Suprapubic skin (tissue), 4 donors: ENCODE data around the gene SUGCT. TPM values are rescaled to one million over a fixed set of nuclear protein-coding genes. Genes with fewer than 3 reads are reported as not detected.

ENCODE experiments used
- DNase-seq, 2 donors: peaks; one replicate each; pipeline ENCODE4 v3.0.0-alpha.2; 2019; ENCODE audit warnings: low spot score in 2 of 2
- H3K27ac ChIP-seq: fragments of 200-600 bp; sonication (generic); one replicate; pipeline ENCODE4 v1.5.1; 2019
- H3K27me3 ChIP-seq: fragments of 200-600 bp; sonication (generic); one replicate; pipeline ENCODE4 v1.5.1; 2019
- H3K36me3 ChIP-seq: fragments of 200-600 bp; sonication (generic); one replicate; pipeline ENCODE4 v1.5.1; 2019
- H3K4me1 ChIP-seq: fragments of 200-600 bp; sonication (generic); one replicate; pipeline ENCODE4 v1.5.1; 2019
- H3K4me3 ChIP-seq: fragments of 200-600 bp; sonication (generic); one replicate; pipeline ENCODE4 v1.5.1; 2019; ENCODE audit warnings: mild to moderate bottlenecking
- H3K9me3 ChIP-seq: fragments of 200-600 bp; sonication (generic); one replicate; pipeline ENCODE4 v1.5.1; 2019
- CTCF ChIP-seq, 2 donors: fragments of 200-600 bp in 1 of 2; fragments of 450-650 bp in 1 of 2; sonication (generic) in 1 of 2; IDR thresholded peaks; one replicate each; pipeline ENCODE4 v1.5.1; 2016 to 2019; ENCODE audit warnings: antibody characterized with exemption in 2 of 2, mild to moderate bottlenecking in 1 of 2, moderate library complexity in 1 of 2
- EP300 ChIP-seq: sonication (generic); formaldehyde crosslinking; IDR thresholded peaks from one replicate; pipeline ENCODE4 v1.6.1; 2017; ENCODE audit warnings: antibody characterized with exemption
- POLR2A ChIP-seq, 2 donors: fragments of 450-650 bp; IDR thresholded peaks; one replicate each; pipeline ENCODE4 v1.6.1; 2017; ENCODE audit warnings: antibody characterized with exemption in 2 of 2, mild to moderate bottlenecking in 2 of 2, moderate library complexity in 2 of 2
- POLR2AphosphoS5 ChIP-seq, 3 donors: sonication (generic); formaldehyde crosslinking; IDR thresholded peaks; one replicate each; pipeline ENCODE4 v1.6.1; 2017; ENCODE audit warnings: antibody characterized with exemption in 3 of 3
- WGBS: methylation state at CpG from one replicate; pipeline ENCODE4 v1.1.5; 2018; 5-methylcytosine and 5-hydroxymethylcytosine counted together
- total RNA-seq, 4 donors: library from RNA; depleted of rRNA; stranded (reverse); fragments of >200 nt; gene quantifications; one replicate each; pipeline ENCODE4 v1.1.0, GENCODE V29; 2016

Gene SUGCT
- total RNA-seq, 4 donors from 2014 or later: 0.73 to 2.2 (median 0.98) TPM; not detected in 1

DNA sequence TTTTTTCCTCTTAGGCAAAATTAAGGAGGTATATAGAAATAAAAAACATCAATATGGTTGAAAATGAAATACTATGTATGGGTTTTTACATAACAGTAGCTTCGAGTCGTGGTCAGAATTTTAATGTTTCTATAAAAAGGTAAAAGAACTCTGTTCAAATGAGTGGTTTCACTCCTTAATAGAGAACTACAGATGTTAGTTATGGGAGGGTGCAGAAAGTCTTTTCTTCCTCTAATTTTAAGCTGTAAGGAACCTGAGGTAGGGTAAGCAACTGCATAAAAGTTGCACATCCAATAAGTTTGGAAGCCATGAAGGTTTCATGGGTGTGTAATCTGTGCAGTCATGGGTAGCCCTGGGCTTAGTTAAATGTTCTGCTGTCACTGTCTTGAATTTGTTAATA is 141.3 kb downstream of the SUGCT start:
- Histone ChIP-seq H3K27me3 (no peaks in the 10 kb centered on the region), H3K4me3 (no peak overlapping the region), H3K27ac (no peak overlapping the region), H3K36me3 (no peaks in the 10 kb centered on the region), H3K9me3 (no peaks in the 10 kb centered on the region), H3K4me1 (no peaks in the 10 kb centered on the region)
- 83% methylated on average over 2 of the region's 2 CpGs for WGBS
- no peak for DNase-seq
- TF ChIP-seq POLR2AphosphoS5 (IDR thresholded peaks at IDR 0.05) (no peak), EP300 (no peak), POLR2A (IDR thresholded peaks at IDR 0.05) (no peak), CTCF (IDR thresholded peaks at IDR 0.05) (no peak)

GRCh38 chr7:40279991-40280390 is 145.2 kb downstream of the SUGCT start:
- Histone ChIP-seq H3K4me3 (no peak overlapping the region), H3K27me3 (no peaks in the 10 kb centered on the region), H3K4me1 (no peaks in the 10 kb centered on the region), H3K36me3 (no peaks in the 10 kb centered on the region), H3K9me3 (peaks cover 5% of the 10 kb centered on the region), H3K27ac (no peak overlapping the region)
- 50% methylated on average over 2 of the region's 2 CpGs for WGBS
- TF ChIP-seq POLR2A (IDR thresholded peaks at IDR 0.05): no peak
- no peak for TF ChIP-seq POLR2AphosphoS5 (IDR thresholded peaks at IDR 0.05)
- TF ChIP-seq EP300: no peak
- TF ChIP-seq CTCF (IDR thresholded peaks at IDR 0.05): no peak
- DNase-seq: no peak

DNA sequence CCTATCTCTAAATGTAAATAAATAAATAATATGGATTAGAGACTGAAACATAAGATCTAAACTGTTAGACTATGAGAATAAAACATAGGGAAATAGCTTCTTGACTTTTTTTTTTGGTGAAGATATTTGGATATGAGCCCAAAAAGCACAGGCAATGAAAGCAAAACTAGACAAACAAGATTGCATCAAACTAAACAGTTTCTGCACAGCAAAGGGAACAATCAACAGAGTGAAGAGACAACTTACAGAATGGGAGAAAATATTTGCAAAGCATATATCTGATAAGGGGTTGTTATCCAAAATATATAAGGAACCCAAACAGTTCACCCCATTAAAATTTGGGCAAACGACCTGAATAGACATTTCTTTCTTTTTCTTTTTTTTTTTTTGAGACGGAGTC is 148.1 kb downstream of the SUGCT start:
- H3K27me3 ChIP-seq: no peaks in the 10 kb centered on the region
- H3K9me3 ChIP-seq: peaks cover 5% of the 10 kb centered on the region
- H3K27ac ChIP-seq: no peak overlapping the region
- H3K4me1 ChIP-seq: no peaks in the 10 kb centered on the region
- TF ChIP-seq CTCF (IDR thresholded peaks at IDR 0.05): no peak
- TF ChIP-seq POLR2A (IDR thresholded peaks at IDR 0.05): no peak
- no peak for TF ChIP-seq POLR2AphosphoS5 (IDR thresholded peaks at IDR 0.05)
- TF ChIP-seq EP300: no peak
- no peak overlapping the region for H3K4me3 ChIP-seq
- DNase-seq: no peak
- H3K36me3 ChIP-seq: no peaks in the 10 kb centered on the region
- 68% methylated on average over 2 of the region's 2 CpGs for WGBS

DNA sequence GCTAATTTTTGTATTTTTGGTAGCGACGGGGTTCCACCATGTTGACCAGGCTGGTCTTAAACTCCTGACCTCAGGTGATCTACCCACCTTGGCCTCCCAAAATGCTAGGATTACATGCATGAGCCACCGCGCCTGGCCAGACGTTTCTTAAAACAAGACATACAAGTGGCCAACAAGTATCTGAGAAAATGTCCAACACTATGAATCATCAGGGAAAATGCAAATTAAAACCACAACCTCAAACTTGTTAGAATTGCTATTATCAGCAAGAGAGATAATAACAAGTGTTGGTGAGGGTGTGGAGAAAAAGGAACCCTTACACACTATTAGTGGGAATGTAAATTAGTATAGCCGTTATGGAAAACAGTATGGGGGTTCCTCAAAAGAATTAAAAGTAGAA is 148.6 kb downstream of the SUGCT start:
- H3K9me3 ChIP-seq: peaks cover 5% of the 10 kb centered on the region
- TF ChIP-seq CTCF (IDR thresholded peaks at IDR 0.05): no peak
- H3K27me3 ChIP-seq: no peaks in the 10 kb centered on the region
- H3K4me3 ChIP-seq: no peak overlapping the region
- H3K4me1 ChIP-seq: no peaks in the 10 kb centered on the region
- WGBS: 85% methylated on average over 6 of the region's 6 CpGs
- H3K27ac ChIP-seq: no peak overlapping the region
- no peak for DNase-seq
- H3K36me3 ChIP-seq: no peaks in the 10 kb centered on the region

- TF ChIP-seq CTCF (IDR thresholded peaks at IDR 0.05): no peak
- TF ChIP-seq POLR2AphosphoS5 (IDR thresholded peaks at IDR 0.05): no peak
- TF ChIP-seq POLR2A (IDR thresholded peaks at IDR 0.05): no peak
- no peak for TF ChIP-seq EP300
- no peak for DNase-seq
- 85% methylated on average over 2 of the region's 2 CpGs for WGBS
- H3K27ac ChIP-seq: no peak overlapping the region
- H3K9me3 ChIP-seq: no peaks in the 10 kb centered on the region
- no peaks in the 10 kb centered on the region for H3K4me1 ChIP-seq
- no peaks in the 10 kb centered on the region for H3K27me3 ChIP-seq
- H3K4me3 ChIP-seq: no peak overlapping the region
- H3K36me3 ChIP-seq: no peaks in the 10 kb centered on the region
These were observed 154.0 kb downstream of the SUGCT start for GRCh38 chr7:40288827-40289226.
